ENCODE results near the gene GLRX3. TPM values are rescaled to one million over a fixed set of nuclear protein-coding genes. Genes with fewer than 3 reads are reported as not detected.

GLRX3 gene
- polyA plus RNA-seq, 2 donors = 41.8 to 80.3 TPM

- 90 to 92% methylated on average over 10 of the region's 10 CpGs for WGBS, 2 donors
- H3K9me3 ChIP-seq (ENCODE audit: control insufficient read depth in 2 of 2, insufficient read depth in 1 of 2, low read depth in 1 of 2, low read length in 1 of 2) = no peaks in the 10 kb centered on the region
- H3K36me3 ChIP-seq (ENCODE audit: control insufficient read depth in 2 of 2, insufficient read depth in 2 of 2, low read length in 1 of 2) = peaks cover 3 to 10% of the 10 kb centered on the region in 2 donors
- no peaks in the 10 kb centered on the region for H3K27me3 ChIP-seq (ENCODE audit: control insufficient read depth in 1 of 2, insufficient read depth in 2 of 2, low read length in 2 of 2)
- no peak overlapping the region for H3K27ac ChIP-seq (ENCODE audit: low read depth in 2 of 2, low read length in 1 of 2)
- H3K4me3 ChIP-seq (ENCODE audit: low read depth in 1 of 2, low read length in 2 of 2) = no peak overlapping the region
- peaks cover 0 to 3% of the 10 kb centered on the region in 2 donors for H3K4me1 ChIP-seq (ENCODE audit: control insufficient read depth in 2 of 2, insufficient read depth in 2 of 2, low read length in 1 of 2)
These were observed 56.2 kb downstream of the GLRX3 start for GRCh38 chr10:130192276-130192848.

GRCh38 chr10:130193033-130193432, 56.8 kb downstream of the GLRX3 start:
- 88% methylated on average over 5 of the region's 5 CpGs for WGBS, 2 donors
- Histone ChIP-seq H3K27ac (ENCODE audit: low read depth in 2 of 2, low read length in 1 of 2) (no peak overlapping the region), H3K4me3 (ENCODE audit: low read depth in 1 of 2, low read length in 2 of 2) (no peak overlapping the region), H3K36me3 (ENCODE audit: control insufficient read depth in 2 of 2, insufficient read depth in 2 of 2, low read length in 1 of 2) (peaks cover 0 to 7% of the 10 kb centered on the region in 2 donors), H3K4me1 (ENCODE audit: control insufficient read depth in 2 of 2, insufficient read depth in 2 of 2, low read length in 1 of 2) (peaks cover 0 to 3% of the 10 kb centered on the region in 2 donors), H3K27me3 (ENCODE audit: control insufficient read depth in 1 of 2, insufficient read depth in 2 of 2, low read length in 2 of 2) (no peaks in the 10 kb centered on the region), H3K9me3 (ENCODE audit: control insufficient read depth in 2 of 2, insufficient read depth in 1 of 2, low read depth in 1 of 2, low read length in 1 of 2) (no peaks in the 10 kb centered on the region)

- no peaks in the 10 kb centered on the region for H3K27me3 ChIP-seq (ENCODE audit: control insufficient read depth in 1 of 2, insufficient read depth in 2 of 2, low read length in 2 of 2)
- no peak overlapping the region for H3K27ac ChIP-seq (ENCODE audit: low read depth in 2 of 2, low read length in 1 of 2)
- no peaks in the 10 kb centered on the region for H3K9me3 ChIP-seq (ENCODE audit: control insufficient read depth in 2 of 2, insufficient read depth in 1 of 2, low read depth in 1 of 2, low read length in 1 of 2)
- H3K4me3 ChIP-seq (ENCODE audit: low read depth in 1 of 2, low read length in 2 of 2) = no peak overlapping the region
- H3K4me1 ChIP-seq (ENCODE audit: control insufficient read depth in 2 of 2, insufficient read depth in 2 of 2, low read length in 1 of 2) = peaks cover 0 to 3% of the 10 kb centered on the region in 2 donors
- WGBS, 2 donors = 60 to 66% methylated on average over 16 of the region's 16 CpGs
- H3K36me3 ChIP-seq (ENCODE audit: control insufficient read depth in 2 of 2, insufficient read depth in 2 of 2, low read length in 1 of 2) = peaks cover 0 to 7% of the 10 kb centered on the region in 2 donors
These were observed 57.5 kb downstream of the GLRX3 start for GRCh38 chr10:130193493-130194193.

GRCh38 chr10:130194194-130194990, 58.2 kb downstream of the GLRX3 start:
- Histone ChIP-seq H3K27me3 (ENCODE audit: control insufficient read depth in 1 of 2, insufficient read depth in 2 of 2, low read length in 2 of 2) (no peaks in the 10 kb centered on the region), H3K27ac (ENCODE audit: low read depth in 2 of 2, low read length in 1 of 2) (no peak overlapping the region), H3K4me3 (ENCODE audit: low read depth in 1 of 2, low read length in 2 of 2) (no peak overlapping the region), H3K4me1 (ENCODE audit: control insufficient read depth in 2 of 2, insufficient read depth in 2 of 2, low read length in 1 of 2) (peaks cover 0 to 3% of the 10 kb centered on the region in 2 donors), H3K36me3 (ENCODE audit: control insufficient read depth in 2 of 2, insufficient read depth in 2 of 2, low read length in 1 of 2) (peaks cover 0 to 7% of the 10 kb centered on the region in 2 donors), H3K9me3 (ENCODE audit: control insufficient read depth in 2 of 2, insufficient read depth in 1 of 2, low read depth in 1 of 2, low read length in 1 of 2) (no peaks in the 10 kb centered on the region)
- WGBS, 2 donors = 68 to 69% methylated on average over 21 of the region's 21 CpGs

- no peak overlapping the region for H3K4me3 ChIP-seq (ENCODE audit: low read depth in 1 of 2, low read length in 2 of 2)
- H3K27me3 ChIP-seq (ENCODE audit: control insufficient read depth in 1 of 2, insufficient read depth in 2 of 2, low read length in 2 of 2) = no peaks in the 10 kb centered on the region
- peaks cover 0 to 3% of the 10 kb centered on the region in 2 donors for H3K4me1 ChIP-seq (ENCODE audit: control insufficient read depth in 2 of 2, insufficient read depth in 2 of 2, low read length in 1 of 2)
- H3K36me3 ChIP-seq (ENCODE audit: control insufficient read depth in 2 of 2, insufficient read depth in 2 of 2, low read length in 1 of 2) = peaks cover 0 to 7% of the 10 kb centered on the region in 2 donors
- 88 to 92% methylated on average over 19 of the region's 19 CpGs for WGBS, 2 donors
- no peak overlapping the region for H3K27ac ChIP-seq (ENCODE audit: low read depth in 2 of 2, low read length in 1 of 2)
- H3K9me3 ChIP-seq (ENCODE audit: control insufficient read depth in 2 of 2, insufficient read depth in 1 of 2, low read depth in 1 of 2, low read length in 1 of 2) = no peaks in the 10 kb centered on the region
These were observed 58.9 kb downstream of the GLRX3 start for GRCh38 chr10:130194991-130195645.

GRCh38 chr10:130195746-130196294, 59.6 kb downstream of the GLRX3 start:
- Histone ChIP-seq H3K9me3 (ENCODE audit: control insufficient read depth in 2 of 2, insufficient read depth in 1 of 2, low read depth in 1 of 2, low read length in 1 of 2) (no peaks in the 10 kb centered on the region), H3K36me3 (ENCODE audit: control insufficient read depth in 2 of 2, insufficient read depth in 2 of 2, low read length in 1 of 2) (peaks cover 0 to 7% of the 10 kb centered on the region in 2 donors), H3K4me3 (ENCODE audit: low read depth in 1 of 2, low read length in 2 of 2) (no peak overlapping the region), H3K27me3 (ENCODE audit: control insufficient read depth in 1 of 2, insufficient read depth in 2 of 2, low read length in 2 of 2) (no peaks in the 10 kb centered on the region), H3K27ac (ENCODE audit: low read depth in 2 of 2, low read length in 1 of 2) (no peak overlapping the region), H3K4me1 (ENCODE audit: control insufficient read depth in 2 of 2, insufficient read depth in 2 of 2, low read length in 1 of 2) (peaks cover 0 to under 1% of the 10 kb centered on the region in 2 donors)
- 76 to 79% methylated on average over 10 of the region's 10 CpGs for WGBS, 2 donors

GRCh38 chr10:130196511-130197487, 60.6 kb downstream of the GLRX3 start:
- peaks cover 0 to 7% of the 10 kb centered on the region in 2 donors for H3K36me3 ChIP-seq (ENCODE audit: control insufficient read depth in 2 of 2, insufficient read depth in 2 of 2, low read length in 1 of 2)
- 91 to 93% methylated on average over 15 of the region's 15 CpGs for WGBS, 2 donors

GRCh38 chr10:130198651-130199050, 62.5 kb downstream of the GLRX3 start:
- Histone ChIP-seq H3K9me3 (ENCODE audit: control insufficient read depth in 2 of 2, insufficient read depth in 1 of 2, low read depth in 1 of 2, low read length in 1 of 2) (no peaks in the 10 kb centered on the region), H3K4me3 (ENCODE audit: low read depth in 1 of 2, low read length in 2 of 2) (no peak overlapping the region), H3K27ac (ENCODE audit: low read depth in 2 of 2, low read length in 1 of 2) (no peak overlapping the region), H3K4me1 (ENCODE audit: control insufficient read depth in 2 of 2, insufficient read depth in 2 of 2, low read length in 1 of 2) (peaks cover 0 to 5% of the 10 kb centered on the region in 2 donors), H3K27me3 (ENCODE audit: control insufficient read depth in 1 of 2, insufficient read depth in 2 of 2, low read length in 2 of 2) (no peaks in the 10 kb centered on the region), H3K36me3 (ENCODE audit: control insufficient read depth in 2 of 2, insufficient read depth in 2 of 2, low read length in 1 of 2) (peaks cover 0 to 7% of the 10 kb centered on the region in 2 donors)
- WGBS, 2 donors = 86 to 87% methylated on average over 6 of the region's 6 CpGs

More at GRCh38 chr10:130196511-130197487, 60.6 kb downstream of the GLRX3 start:
- no peak overlapping the region for H3K27ac ChIP-seq (ENCODE audit: low read depth in 2 of 2, low read length in 1 of 2)
- no peaks in the 10 kb centered on the region for H3K27me3 ChIP-seq (ENCODE audit: control insufficient read depth in 1 of 2, insufficient read depth in 2 of 2, low read length in 2 of 2)
- H3K4me1 ChIP-seq (ENCODE audit: control insufficient read depth in 2 of 2, insufficient read depth in 2 of 2, low read length in 1 of 2) = no peaks in the 10 kb centered on the region
- no peaks in the 10 kb centered on the region for H3K9me3 ChIP-seq (ENCODE audit: control insufficient read depth in 2 of 2, insufficient read depth in 1 of 2, low read depth in 1 of 2, low read length in 1 of 2)
- H3K4me3 ChIP-seq (ENCODE audit: low read depth in 1 of 2, low read length in 2 of 2) = no peak overlapping the region

Measured in esophagus (tissue), 2 donors.